GM19452 (cell line): ENCODE measurements around the gene TXNDC9.
A peak's percentile ranks its signal among the peaks of the same experiment; 100 is the strongest.
"Not testable (repeated sequence)": the region's sequence is repeated elsewhere in the genome, so short reads cannot be mapped to it uniquely, and the experiment has no call there.

Experiments used
- ATAC-seq: cut with Tn5 transposase; IDR thresholded peaks from one replicate; pipeline ENCODE4 v1.9.1; 2021; ENCODE audit not compliant: unreplicated experiment

Gene TXNDC9

GRCh38 chr2:99335911-99336803 lies at the start of gene TXNDC9:
Gene TXNDC9, minus strand, starts transcription at chr2:99336333. Its CDS starts 3,123 bp downstream, at chr2:99333210.
- peak; percentile 71 for ATAC-seq

GRCh38 chr2:99382143-99382542 lies 46.0 kb upstream of the TXNDC9 start:
- ATAC-seq = no peak

GRCh38 chr2:99380376-99381010 lies 44.4 kb upstream of the TXNDC9 start:
- no peak for ATAC-seq

GRCh38 chr2:99377879-99378278 lies 41.7 kb upstream of the TXNDC9 start:
- ATAC-seq = no peak

GRCh38 chr2:99376254-99376864 lies 40.2 kb upstream of the TXNDC9 start:
- ATAC-seq = no peak

GRCh38 chr2:99374747-99375146 lies 38.6 kb upstream of the TXNDC9 start:
- no peak for ATAC-seq

- ATAC-seq = no peak
Measured at GRCh38 chr2:99373144-99373543, 37.0 kb upstream of the TXNDC9 start.

GRCh38 chr2:99368854-99369253 lies 32.7 kb upstream of the TXNDC9 start:
- ATAC-seq = not testable (repeated sequence)

- ATAC-seq = no peak
Measured at GRCh38 chr2:99365661-99366060, 29.5 kb upstream of the TXNDC9 start.

- no peak for ATAC-seq
Measured at GRCh38 chr2:99356853-99357252, 20.7 kb upstream of the TXNDC9 start.

- not testable (repeated sequence) for ATAC-seq
Measured at GRCh38 chr2:99354825-99355224, 18.7 kb upstream of the TXNDC9 start.

- ATAC-seq = no peak
Measured at GRCh38 chr2:99354070-99354469, 17.9 kb upstream of the TXNDC9 start.

- no peak for ATAC-seq
Measured at GRCh38 chr2:99350194-99350593, 14.1 kb upstream of the TXNDC9 start.

GRCh38 chr2:99348173-99348572 lies 12.0 kb upstream of the TXNDC9 start:
- no peak for ATAC-seq

GRCh38 chr2:99346218-99346617 lies 10.1 kb upstream of the TXNDC9 start:
- ATAC-seq = no peak

- not testable (repeated sequence) for ATAC-seq
Measured at GRCh38 chr2:99345446-99345845, 9.3 kb upstream of the TXNDC9 start.

- ATAC-seq = no peak
Measured at GRCh38 chr2:99342536-99342935, 6.4 kb upstream of the TXNDC9 start.

- no peak for ATAC-seq
Measured at GRCh38 chr2:99340669-99341236, 4.6 kb upstream of the TXNDC9 start.

- no peak for ATAC-seq
Measured at GRCh38 chr2:99338029-99338585, 2.0 kb upstream of the TXNDC9 start.

- ATAC-seq = peak; percentile 60
Measured at GRCh38 chr2:99337113-99338028, 1.2 kb upstream of the TXNDC9 start, which contains the start of gene EIF5B. Gene EIF5B, plus strand, starts transcription at chr2:99337389. Its CDS starts 166 bp downstream, at chr2:99337555.
